Measurements from ENCODE around the gene P2RX1.

Gene P2RX1

GRCh38 chr17:3956327-3956957 is 40.2 kb upstream of the P2RX1 start:
- H3K4me3 ChIP-seq (ENCODE audit: low read length): no peak overlapping the region
- TF ChIP-seq, protein P1, sequence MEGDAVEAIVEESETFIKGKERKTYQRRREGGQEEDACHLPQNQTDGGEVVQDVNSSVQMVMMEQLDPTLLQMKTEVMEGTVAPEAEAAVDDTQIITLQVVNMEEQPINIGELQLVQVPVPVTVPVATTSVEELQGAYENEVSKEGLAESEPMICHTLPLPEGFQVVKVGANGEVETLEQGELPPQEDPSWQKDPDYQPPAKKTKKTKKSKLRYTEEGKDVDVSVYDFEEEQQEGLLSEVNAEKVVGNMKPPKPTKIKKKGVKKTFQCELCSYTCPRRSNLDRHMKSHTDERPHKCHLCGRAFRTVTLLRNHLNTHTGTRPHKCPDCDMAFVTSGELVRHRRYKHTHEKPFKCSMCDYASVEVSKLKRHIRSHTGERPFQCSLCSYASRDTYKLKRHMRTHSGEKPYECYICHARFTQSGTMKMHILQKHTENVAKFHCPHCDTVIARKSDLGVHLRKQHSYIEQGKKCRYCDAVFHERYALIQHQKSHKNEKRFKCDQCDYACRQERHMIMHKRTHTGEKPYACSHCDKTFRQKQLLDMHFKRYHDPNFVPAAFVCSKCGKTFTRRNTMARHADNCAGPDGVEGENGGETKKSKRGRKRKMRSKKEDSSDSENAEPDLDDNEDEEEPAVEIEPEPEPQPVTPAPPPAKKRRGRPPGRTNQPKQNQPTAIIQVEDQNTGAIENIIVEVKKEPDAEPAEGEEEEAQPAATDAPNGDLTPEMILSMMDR (conservative IDR thresholded peaks at IDR 0.05; ENCODE audit: low read length): no peak
- no peak for DNase-seq (ENCODE audit: low read depth)

DNA sequence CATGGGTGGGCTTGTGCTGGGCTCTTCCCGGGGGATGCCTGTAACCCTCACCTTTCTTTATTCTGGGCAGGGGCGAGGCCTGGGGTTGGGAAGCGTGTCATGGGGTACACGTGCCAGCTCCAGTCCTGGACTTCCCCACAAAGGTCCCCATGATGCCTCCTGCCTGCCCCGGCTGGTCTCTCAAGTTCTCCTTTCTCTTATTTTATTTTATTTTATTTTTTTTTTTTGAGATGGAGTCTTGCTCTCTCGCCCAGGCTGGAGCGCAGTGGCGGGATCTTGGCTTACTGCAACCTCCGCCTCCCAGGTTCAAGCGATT is 39.4 kb upstream of the P2RX1 start:
- TF ChIP-seq, protein P1 (conservative IDR thresholded peaks at IDR 0.05; ENCODE audit: low read length): no peak
- DNase-seq (ENCODE audit: low read depth): no peak
- no peak overlapping the region for H3K4me3 ChIP-seq (ENCODE audit: low read length)

- TF ChIP-seq, protein P1 (conservative IDR thresholded peaks at IDR 0.05; ENCODE audit: low read length): no peak
- DNase-seq (ENCODE audit: low read depth): no peak
- no peak overlapping the region for H3K4me3 ChIP-seq (ENCODE audit: low read length)
Observed at GRCh38 chr17:3954976-3955672, 38.9 kb upstream of the P2RX1 start.

GRCh38 chr17:3954086-3954485 is 37.8 kb upstream of the P2RX1 start:
- TF ChIP-seq, protein P1 (conservative IDR thresholded peaks at IDR 0.05; ENCODE audit: low read length): no peak
- no peak for DNase-seq (ENCODE audit: low read depth)

GRCh38 chr17:3953542-3953941 is 37.3 kb upstream of the P2RX1 start:
- no peak for DNase-seq (ENCODE audit: low read depth)
- TF ChIP-seq, protein P1 (conservative IDR thresholded peaks at IDR 0.05; ENCODE audit: low read length): no peak
- H3K4me3 ChIP-seq (ENCODE audit: low read length): no peak overlapping the region

More at GRCh38 chr17:3954086-3954485, 37.8 kb upstream of the P2RX1 start:
- no peak overlapping the region for H3K4me3 ChIP-seq (ENCODE audit: low read length)

DNA sequence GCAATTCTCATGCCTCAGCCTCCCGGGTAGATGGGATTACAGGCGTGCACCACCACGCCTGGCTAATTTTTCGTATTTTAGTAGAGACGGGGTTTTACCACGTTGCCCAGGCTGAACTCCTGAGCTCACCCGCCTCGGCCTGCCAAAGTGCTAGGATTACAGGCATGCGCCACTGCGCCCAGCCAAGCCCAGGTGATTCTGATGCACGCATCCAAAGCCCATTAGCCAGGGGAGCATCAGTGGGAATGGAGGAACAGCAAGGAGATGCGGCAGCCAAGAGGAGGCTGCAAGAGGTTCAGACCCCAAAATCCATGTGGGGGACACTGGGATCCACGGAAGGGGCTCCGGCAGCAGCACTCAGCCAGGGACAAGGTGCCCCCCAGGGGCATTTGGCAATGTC is 35.9 kb upstream of the P2RX1 start:
- DNase-seq (ENCODE audit: low read depth): no peak
- TF ChIP-seq, protein P1 (conservative IDR thresholded peaks at IDR 0.05; ENCODE audit: low read length): no peak
- H3K4me3 ChIP-seq (ENCODE audit: low read length): no peak overlapping the region

GRCh38 chr17:3951420-3951819 is 35.2 kb upstream of the P2RX1 start:
- no peak overlapping the region for H3K4me3 ChIP-seq (ENCODE audit: low read length)
- TF ChIP-seq, protein P1 (conservative IDR thresholded peaks at IDR 0.05; ENCODE audit: low read length): no peak
- DNase-seq (ENCODE audit: low read depth): no peak

Data from AG10803 (cell line).